Muscle of back (tissue), 11 donors: ENCODE data around the gene EEA1. TPM values are rescaled to one million over a fixed set of nuclear protein-coding genes. Genes with fewer than 3 reads are reported as not detected.

Experiments used
- DNase-seq, 3 donors: peaks; one replicate each; pipeline versions ENCODE4 v3.0.0 to v3.0.0-alpha.2; 2013
- polyA plus RNA-seq, 10 donors: library from polyadenylated mRNA; unstranded; fragments of 120-200 nt; gene quantifications; one replicate each; pipeline ENCODE4 v1.2.1, GENCODE V29; 2013; ENCODE audit not compliant: insufficient read length in 10 of 10

Gene EEA1
- polyA plus RNA-seq, 10 donors: 18.7 to 37.5 (median 21.9) TPM

DNA sequence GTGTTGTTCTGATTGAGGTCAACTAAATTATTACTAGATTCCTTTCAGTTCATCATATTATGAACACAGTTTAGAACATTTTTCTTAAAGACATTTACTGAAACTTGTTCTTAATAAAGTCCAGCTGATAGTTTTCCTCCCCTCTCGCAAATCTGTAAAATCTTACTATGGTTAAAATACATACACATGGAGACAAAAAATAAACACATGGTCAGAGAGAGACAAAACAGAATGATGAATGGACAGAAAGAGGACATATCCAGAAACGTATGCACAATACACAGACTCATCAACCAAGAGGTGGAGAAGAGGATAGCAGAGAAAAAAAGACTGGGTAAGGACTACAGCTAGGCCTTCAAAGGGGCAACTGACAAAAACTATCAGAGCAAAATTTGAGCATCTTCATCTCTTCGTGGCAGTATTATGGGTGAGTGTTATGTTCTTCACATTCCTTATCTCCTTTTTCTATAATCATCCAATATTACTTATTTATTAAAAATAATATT, 38.4 kb downstream of the EEA1 start:
- no peak for DNase-seq

- DNase-seq: no peak
Observed at GRCh38 chr12:92886131-92886530, 43.0 kb downstream of the EEA1 start.

- no peak for DNase-seq
Observed at GRCh38 chr12:92879698-92880322, 49.3 kb downstream of the EEA1 start.

DNA sequence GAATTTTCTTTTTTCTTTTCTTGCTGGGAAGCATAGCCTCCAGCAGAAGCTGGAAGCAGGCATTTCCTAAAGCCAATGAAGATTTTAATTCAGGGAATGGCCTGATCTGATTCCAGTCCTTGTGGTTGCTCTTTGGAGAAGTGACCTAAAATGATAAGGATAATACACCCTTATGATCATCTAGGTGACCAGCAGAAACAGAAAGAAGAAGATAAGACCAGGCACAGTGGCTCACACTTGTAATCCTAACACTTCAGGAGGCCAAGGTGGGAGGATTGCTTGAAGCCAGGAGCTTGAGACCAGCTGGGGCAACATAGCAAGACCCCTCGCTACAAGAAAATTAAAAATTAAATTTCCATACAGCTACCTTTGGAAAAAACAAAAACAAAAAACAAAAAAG, 51.2 kb downstream of the EEA1 start:
- DNase-seq: no peak

- no peak for DNase-seq
Observed at GRCh38 chr12:92876496-92876895, 52.6 kb downstream of the EEA1 start.

- peak in 2 of 3 donors; percentile 6 to 54 for DNase-seq
Observed at GRCh38 chr12:92871116-92871515, 58.0 kb downstream of the EEA1 start.

DNA sequence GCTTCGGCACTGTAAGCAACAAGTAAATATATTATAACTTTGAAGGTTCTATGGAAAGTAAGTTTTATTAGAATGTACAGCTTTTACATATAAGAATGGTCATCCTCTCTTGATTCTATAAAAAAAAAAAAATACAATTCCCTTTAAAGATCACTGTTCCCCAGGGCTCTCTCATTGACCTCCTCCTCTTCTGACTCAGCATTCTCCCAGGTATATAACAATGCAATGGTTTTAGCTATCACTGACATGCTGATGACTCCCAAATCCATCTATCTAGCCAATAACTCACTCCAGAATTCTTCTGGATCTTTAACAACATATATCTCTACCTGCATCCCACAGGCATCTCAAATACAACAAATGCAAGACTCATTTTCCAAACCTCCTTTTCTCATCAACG, 62.7 kb downstream of the EEA1 start:
- DNase-seq: no peak

GRCh38 chr12:92863251-92863650, 65.8 kb downstream of the EEA1 start:
- DNase-seq: no peak

- DNase-seq: no peak
Observed at GRCh38 chr12:92861381-92861780, 67.7 kb downstream of the EEA1 start.

- DNase-seq: no peak
Observed at GRCh38 chr12:92860521-92860920, 68.6 kb downstream of the EEA1 start.

DNA sequence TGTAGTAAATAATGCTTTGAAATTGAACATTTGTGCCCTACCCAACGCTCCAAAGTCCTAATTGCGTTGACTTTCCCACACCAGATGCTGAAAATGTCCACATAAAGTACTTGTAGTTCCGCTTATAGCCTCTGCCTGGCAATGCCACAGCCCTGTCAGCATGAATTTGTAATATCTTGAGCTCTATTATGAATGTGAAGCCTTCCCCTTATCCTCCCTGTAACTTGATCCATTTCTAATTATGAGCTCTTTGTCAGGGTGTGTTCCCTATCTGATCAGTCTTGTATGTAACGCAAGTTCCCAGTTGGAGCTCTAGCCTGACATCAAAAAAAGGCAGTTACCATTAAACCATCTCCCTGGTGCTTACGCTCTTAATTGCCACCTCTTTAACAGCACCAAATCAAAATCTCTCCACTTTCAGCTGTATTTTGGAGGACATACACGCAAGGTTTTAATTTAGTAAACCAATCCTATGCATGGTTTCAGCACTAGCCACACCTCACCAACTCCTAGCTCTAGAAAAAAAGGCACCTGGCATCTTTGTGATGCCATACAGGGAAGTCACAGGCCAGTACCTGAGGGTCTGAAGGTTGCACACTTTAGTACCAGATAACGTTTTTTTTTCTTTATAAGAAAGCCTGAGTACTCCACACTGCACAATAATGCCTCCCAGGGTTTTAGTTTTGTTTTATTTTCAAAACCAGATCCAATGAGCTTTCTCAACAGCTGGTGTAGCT, 69.3 kb downstream of the EEA1 start:
- no peak for DNase-seq

DNA sequence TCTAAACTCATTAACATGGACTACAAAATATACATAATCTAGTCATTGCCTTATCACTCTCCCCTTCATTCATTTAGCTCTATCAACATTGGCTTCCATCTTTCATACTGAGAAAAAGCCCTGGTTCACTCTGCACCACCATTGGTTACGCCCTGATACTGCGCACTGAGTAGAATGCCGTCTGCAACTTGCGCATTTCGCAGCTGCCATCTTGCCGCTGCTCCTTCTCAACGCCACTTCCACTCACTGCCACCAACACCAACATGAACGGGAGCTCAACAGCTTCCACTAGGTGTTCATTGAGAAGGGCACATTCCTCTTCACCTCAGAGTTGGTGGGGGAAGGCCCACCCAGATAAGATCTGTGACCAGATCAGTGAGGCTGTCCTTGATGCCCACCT, 71.3 kb downstream of the EEA1 start:
- no peak for DNase-seq

GRCh38 chr12:92854344-92854743, 74.8 kb downstream of the EEA1 start:
- no peak for DNase-seq

DNA sequence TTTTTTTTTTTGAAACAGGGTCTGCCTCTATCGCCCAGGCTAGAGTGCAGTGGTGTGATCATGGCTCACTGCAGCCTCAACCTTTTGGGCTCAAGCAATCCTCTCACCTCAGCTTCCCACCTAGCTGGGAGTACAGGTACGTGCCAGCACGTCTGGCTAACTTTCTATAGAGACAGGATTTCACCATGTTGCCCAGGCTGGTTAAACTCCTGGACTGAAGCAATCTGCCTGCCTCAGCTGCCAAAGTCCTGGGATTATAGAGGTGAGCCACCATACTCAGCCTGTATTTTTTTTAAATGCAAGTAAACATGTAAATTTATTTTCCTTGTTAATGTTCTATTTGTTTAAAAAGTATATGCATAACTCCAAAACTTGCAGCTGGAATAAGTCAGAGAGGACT, 80.4 kb downstream of the EEA1 start:
- no peak for DNase-seq

GRCh38 chr12:92847368-92847767, 81.7 kb downstream of the EEA1 start:
- no peak for DNase-seq

DNA sequence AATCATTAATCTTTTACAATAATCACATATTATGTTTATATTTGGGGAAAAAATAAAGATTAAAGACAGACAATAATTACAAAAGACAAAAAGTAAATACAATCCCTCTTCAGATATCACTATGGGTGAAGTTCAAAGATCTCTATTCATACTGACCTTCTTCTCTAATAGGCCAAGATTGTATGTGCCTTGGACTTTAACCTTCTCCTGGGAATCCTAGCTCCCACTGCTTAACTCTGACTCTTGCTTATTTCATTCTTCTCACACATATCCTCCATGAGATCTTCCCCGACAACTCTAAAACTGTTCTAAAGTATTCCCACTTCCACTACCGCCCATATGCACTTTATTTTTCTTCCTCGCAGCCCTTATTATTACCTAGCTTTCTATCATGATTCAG, 83.8 kb downstream of the EEA1 start:
- peak in 1 of 3 donors; percentile 30 for DNase-seq

- no peak for DNase-seq
Observed at GRCh38 chr12:92844151-92844763, 84.8 kb downstream of the EEA1 start.

- no peak for DNase-seq
Observed at GRCh38 chr12:92829686-92830282, 99.3 kb downstream of the EEA1 start.

DNA sequence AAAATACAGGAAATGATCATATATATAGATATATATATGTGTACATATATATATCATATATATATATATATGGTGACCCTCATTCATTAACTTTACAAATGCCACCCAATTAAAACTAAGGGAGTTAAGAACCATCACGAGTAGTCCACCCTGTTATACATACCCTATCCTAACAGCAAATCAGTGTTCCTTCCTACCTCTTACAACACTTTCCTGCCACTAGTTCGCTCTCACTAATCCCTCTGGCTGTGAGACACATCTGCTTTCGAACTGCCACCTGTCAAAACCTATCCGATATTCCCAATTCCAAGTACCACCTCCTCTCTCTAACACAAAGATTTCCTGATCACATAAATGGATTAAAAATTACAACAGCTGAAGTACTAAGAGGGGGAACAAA, 100.5 kb downstream of the EEA1 start:
- DNase-seq: no peak

GRCh38 chr12:92827836-92828431, 101.2 kb downstream of the EEA1 start:
- DNase-seq: peak; percentile 15 to 72 (median 52)

DNA sequence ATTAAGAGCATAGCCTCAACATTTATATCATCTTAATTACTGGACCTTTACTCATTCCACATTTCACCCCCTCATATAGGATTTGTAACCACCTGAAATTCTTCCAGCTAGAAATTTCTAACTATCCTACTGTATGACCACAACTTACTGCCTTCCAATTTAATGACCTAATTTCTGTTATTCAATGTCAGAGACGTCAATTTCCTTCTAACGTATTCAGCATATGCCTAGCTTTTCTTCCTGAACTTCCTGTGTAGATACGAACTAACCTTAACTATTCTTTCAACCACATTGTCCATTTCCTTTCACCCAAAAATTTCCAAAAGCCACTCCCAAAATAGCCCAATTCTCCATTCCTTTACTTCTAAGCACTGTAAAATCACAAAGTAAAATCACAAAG, 108.0 kb downstream of the EEA1 start:
- DNase-seq: no peak

GRCh38 chr12:92814584-92814983, 114.5 kb downstream of the EEA1 start:
- DNase-seq: no peak
